Fibroblast of lung (primary cell): ENCODE measurements around the gene CPNE4. TPM values are rescaled to one million over a fixed set of nuclear protein-coding genes. Genes with fewer than 3 reads are reported as not detected.

Experiments
- DNase-seq, 2 donors: peaks; one replicate each; pipeline versions ENCODE4 v3.0.0 to v3.0.0-alpha.2; 2010; ENCODE audit warnings: low read depth in 2 of 2
- H2AFZ ChIP-seq: 2 replicates; pipeline ENCODE4 v1.5.1; 2012; ENCODE audit warnings: low read length, control low read depth, inconsistent platforms
- H3K27ac ChIP-seq: 2 replicates; pipeline ENCODE4 v1.5.1; 2011; ENCODE audit warnings: low read length, control low read depth; ENCODE audit not compliant: insufficient read depth
- H3K27me3 ChIP-seq: 2 replicates; pipeline ENCODE4 v1.5.1; 2011; ENCODE audit warnings: mild to moderate bottlenecking, low read length; ENCODE audit not compliant: control insufficient read depth, insufficient read depth
- H3K36me3 ChIP-seq: 2 replicates; pipeline ENCODE4 v1.5.1; 2011; ENCODE audit warnings: low read length; ENCODE audit not compliant: control insufficient read depth, insufficient read depth
- H3K4me1 ChIP-seq: 2 replicates; pipeline ENCODE4 v1.5.1; 2011; ENCODE audit warnings: low read length; ENCODE audit not compliant: control insufficient read depth, insufficient read depth; ENCODE audit errors: extremely low read depth
- H3K4me2 ChIP-seq: 2 replicates; pipeline ENCODE4 v1.5.1; 2011; ENCODE audit warnings: low read length, control low read depth; ENCODE audit not compliant: insufficient read depth; ENCODE audit errors: extremely low read depth
- H3K4me3 ChIP-seq, 4 experiments: fragments of 200-600 bp in 1 of 4; sonication (generic) in 1 of 4; replicated peaks in 1 of 4; 2 replicates each; pipeline ENCODE4 v1.5.1; 2011 to 2016; ENCODE audit warnings: low read length in 4 of 4, low read depth in 3 of 4, mild to moderate bottlenecking in 3 of 4, control low read depth in 2 of 4, inconsistent platforms in 1 of 4, mixed read lengths in 1 of 4; ENCODE audit not compliant: insufficient read depth in 1 of 4; ENCODE audit errors: control extremely low read depth in 1 of 4
- H3K79me2 ChIP-seq: 2 replicates; pipeline ENCODE4 v1.5.1; 2012; ENCODE audit warnings: mild to moderate bottlenecking, low read length, inconsistent platforms; ENCODE audit not compliant: control insufficient read depth, insufficient read depth
- H3K9ac ChIP-seq: 2 replicates; pipeline ENCODE4 v1.5.1; 2011; ENCODE audit warnings: mild to moderate bottlenecking, low read length, control low read depth; ENCODE audit not compliant: insufficient read depth
- H3K9me3 ChIP-seq: 2 replicates; pipeline ENCODE4 v1.5.1; 2012; ENCODE audit warnings: low read depth, low read length; ENCODE audit not compliant: control insufficient read depth, insufficient read depth
- H4K20me1 ChIP-seq: 2 replicates; pipeline ENCODE4 v1.5.1; 2011; ENCODE audit warnings: low read length; ENCODE audit not compliant: control insufficient read depth, insufficient read depth; ENCODE audit errors: extremely low read depth
- EZH2 ChIP-seq: IDR thresholded peaks from 2 replicates; pipeline ENCODE4 v1.5.1; 2012; ENCODE audit warnings: low read length, control low read depth, mild to moderate bottlenecking; ENCODE audit errors: missing control alignments
- polyA plus RNA-seq, 2 donors: library from polyadenylated mRNA; depleted of rRNA in 1 of 2; stranded (reverse) in 1 of 2; unstranded in 1 of 2; fragments of >200 nt; gene quantifications; 2 replicates each; pipeline ENCODE4 v1.2.1, GENCODE V29; 2011 to 2012; ENCODE audit warnings: missing spikeins in 1 of 2
- total RNA-seq: library from RNA; depleted of rRNA; stranded (reverse); fragments of >200 nt; gene quantifications from 2 replicates; pipeline ENCODE4 v1.2.1, GENCODE V29; 2014
- TF ChIP-seq, protein P1 (sequence below), 2 donors: IDR thresholded peaks in 1 of 2; conservative IDR thresholded peaks in 1 of 2; 1 replicate in 1 of 2; 2 replicates in 1 of 2; pipeline ENCODE4 v1.5.1; 2011 to 2012; ENCODE audit warnings: low read length in 2 of 2, control low read depth in 1 of 2, inconsistent platforms in 1 of 2, low read depth in 1 of 2, mild to moderate bottlenecking in 1 of 2

Gene CPNE4
- total and polyA plus RNA-seq, 2 donors (not counting 1 experiment from before 2014, with no cell fraction given): 0.17 TPM; not detected in 1

GRCh38 chr3:131960324-131960723, 74.5 kb downstream of the CPNE4 start:
- H3K79me2 ChIP-seq: no peaks in the 10 kb centered on the region
- H3K4me2 ChIP-seq: no peak overlapping the region
- H3K36me3 ChIP-seq: no peaks in the 10 kb centered on the region
- no peak for TF ChIP-seq EZH2
- TF ChIP-seq, protein P1, sequence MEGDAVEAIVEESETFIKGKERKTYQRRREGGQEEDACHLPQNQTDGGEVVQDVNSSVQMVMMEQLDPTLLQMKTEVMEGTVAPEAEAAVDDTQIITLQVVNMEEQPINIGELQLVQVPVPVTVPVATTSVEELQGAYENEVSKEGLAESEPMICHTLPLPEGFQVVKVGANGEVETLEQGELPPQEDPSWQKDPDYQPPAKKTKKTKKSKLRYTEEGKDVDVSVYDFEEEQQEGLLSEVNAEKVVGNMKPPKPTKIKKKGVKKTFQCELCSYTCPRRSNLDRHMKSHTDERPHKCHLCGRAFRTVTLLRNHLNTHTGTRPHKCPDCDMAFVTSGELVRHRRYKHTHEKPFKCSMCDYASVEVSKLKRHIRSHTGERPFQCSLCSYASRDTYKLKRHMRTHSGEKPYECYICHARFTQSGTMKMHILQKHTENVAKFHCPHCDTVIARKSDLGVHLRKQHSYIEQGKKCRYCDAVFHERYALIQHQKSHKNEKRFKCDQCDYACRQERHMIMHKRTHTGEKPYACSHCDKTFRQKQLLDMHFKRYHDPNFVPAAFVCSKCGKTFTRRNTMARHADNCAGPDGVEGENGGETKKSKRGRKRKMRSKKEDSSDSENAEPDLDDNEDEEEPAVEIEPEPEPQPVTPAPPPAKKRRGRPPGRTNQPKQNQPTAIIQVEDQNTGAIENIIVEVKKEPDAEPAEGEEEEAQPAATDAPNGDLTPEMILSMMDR (conservative IDR thresholded peaks at IDR 0.05 in 1 of 2, IDR thresholded peaks at IDR 0.05 in 1 of 2; ENCODE audit: low read depth in 1 of 2, low read length in 2 of 2): no peak
- DNase-seq: peak; percentile 12 to 76
- no peaks in the 10 kb centered on the region for H3K9me3 ChIP-seq
- H2AFZ ChIP-seq: no peak overlapping the region
- H4K20me1 ChIP-seq: no peaks in the 10 kb centered on the region
- no peaks in the 10 kb centered on the region for H3K27me3 ChIP-seq
- no peak overlapping the region for H3K27ac ChIP-seq
- no peak overlapping the region for H3K9ac ChIP-seq
- H3K4me1 ChIP-seq: no peaks in the 10 kb centered on the region
- H3K4me3 ChIP-seq: no peak overlapping the region

DNA sequence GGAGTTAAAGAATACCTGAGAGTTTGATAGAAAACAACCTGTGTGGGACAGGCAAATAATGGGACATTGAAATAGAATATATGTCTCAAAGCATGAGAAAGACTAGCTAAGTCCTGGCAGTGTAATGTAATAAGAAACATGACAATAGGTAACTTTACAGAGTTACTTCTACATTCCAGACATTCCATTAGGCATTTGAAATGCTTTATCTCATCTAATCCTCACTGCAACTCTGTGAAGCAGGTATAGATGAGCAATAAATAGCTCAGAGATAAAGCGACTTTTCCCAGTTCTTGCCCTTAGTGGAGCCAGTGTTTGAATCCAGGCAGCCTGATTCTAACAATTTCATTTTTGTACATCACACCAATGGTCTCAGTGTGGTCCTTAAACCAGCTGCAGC, 76.8 kb downstream of the CPNE4 start:
- Histone ChIP-seq H3K9ac (no peak overlapping the region), H3K4me3 (no peak overlapping the region), H3K79me2 (no peaks in the 10 kb centered on the region), H3K4me1 (no peaks in the 10 kb centered on the region), H4K20me1 (no peaks in the 10 kb centered on the region), H3K36me3 (no peaks in the 10 kb centered on the region), H3K4me2 (no peak overlapping the region), H2AFZ (no peak overlapping the region), H3K9me3 (no peaks in the 10 kb centered on the region), H3K27me3 (no peaks in the 10 kb centered on the region), H3K27ac (no peak overlapping the region)
- DNase-seq: no peak
- no peak for TF ChIP-seq EZH2
- TF ChIP-seq, protein P1 (conservative IDR thresholded peaks at IDR 0.05 in 1 of 2, IDR thresholded peaks at IDR 0.05 in 1 of 2; ENCODE audit: low read depth in 1 of 2, low read length in 2 of 2): no peak

DNA sequence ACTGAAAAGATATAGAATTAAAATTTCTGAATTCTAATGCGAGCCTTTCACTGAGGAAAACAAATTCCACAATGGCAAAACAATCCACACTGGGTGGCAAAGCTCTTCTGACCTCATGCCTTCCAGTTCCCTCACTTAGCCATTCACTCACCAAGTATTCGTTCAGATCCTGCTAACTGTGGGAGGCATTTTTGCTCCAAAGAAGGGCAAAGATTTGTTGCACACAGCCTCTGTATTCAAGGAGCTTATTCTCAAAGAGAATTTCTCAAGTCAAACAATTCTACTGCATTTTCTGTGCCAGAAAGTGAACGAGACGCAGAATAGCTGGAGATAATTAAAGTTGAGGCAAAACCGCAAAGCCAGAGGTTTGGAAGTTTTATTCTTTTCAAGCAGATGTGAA, 77.3 kb downstream of the CPNE4 start:
- H3K79me2 ChIP-seq: no peaks in the 10 kb centered on the region
- DNase-seq: no peak
- no peak overlapping the region for H3K4me3 ChIP-seq
- H3K9me3 ChIP-seq: no peaks in the 10 kb centered on the region
- no peak overlapping the region for H3K9ac ChIP-seq
- H2AFZ ChIP-seq: no peak overlapping the region
- H3K36me3 ChIP-seq: no peaks in the 10 kb centered on the region
- no peak overlapping the region for H3K27ac ChIP-seq
- no peaks in the 10 kb centered on the region for H4K20me1 ChIP-seq
- TF ChIP-seq, protein P1 (conservative IDR thresholded peaks at IDR 0.05 in 1 of 2, IDR thresholded peaks at IDR 0.05 in 1 of 2; ENCODE audit: low read depth in 1 of 2, low read length in 2 of 2): no peak
- H3K27me3 ChIP-seq: no peaks in the 10 kb centered on the region
- no peak overlapping the region for H3K4me2 ChIP-seq
- no peaks in the 10 kb centered on the region for H3K4me1 ChIP-seq
